ENCODE results near the gene ZFAND3. TPM values are rescaled to one million over a fixed set of nuclear protein-coding genes. Genes with fewer than 3 reads are reported as not detected.

ZFAND3 gene
- total and polyA plus RNA-seq, 2 of the 4 experiments (the other 2 are of a cell fraction) = 10.9 to 26.7 TPM

- Histone ChIP-seq H3K4me2 (ENCODE audit: low read depth, low read length) (peak overlapping the region; percentile 66), H3K4me3 (ENCODE audit: insufficient read depth, low read depth, low read length) (no peak overlapping the region), H2AFZ (replicated peaks; ENCODE audit: low read length, poor library complexity) (no peak overlapping the region), H3K36me3 (ENCODE audit: control insufficient read depth, insufficient read depth, low read length) (no peaks in the 10 kb centered on the region; the same call in 1 of the 2 replicates), H2AK9ac (replicated peaks; ENCODE audit: low read depth, low read length, poor library complexity) (no peak overlapping the region), H3K4me1 (ENCODE audit: control insufficient read depth, insufficient read depth, low read length) (peaks cover 21% of the 10 kb centered on the region), H3K14ac (replicated peaks; ENCODE audit: low read depth, low read length) (0 out of 2 replicates have a peak overlapping the region, but pooled peaks have one; percentile 44), H4K20me1 (ENCODE audit: insufficient read depth, low read length) (peaks cover 74% of the 10 kb centered on the region), H4K5ac (ENCODE audit: low read depth, low read length) (no peak overlapping the region), H3K9me3 (ENCODE audit: control insufficient read depth, insufficient read depth, low read length) (no peaks in the 10 kb centered on the region), H3K9me1 (ENCODE audit: insufficient read depth, low read length) (peaks cover 31% of the 10 kb centered on the region), H2BK120ac (ENCODE audit: low read depth, low read length) (no peak overlapping the region), H4K91ac (ENCODE audit: insufficient read depth, low read depth, low read length) (no peak overlapping the region), H3K79me1 (ENCODE audit: low read depth in 1 of 2, low read length in 2 of 2) (peaks cover 8 to 65% of the 10 kb centered on the region in 2 experiments; a peak in 3 of 4 replicates), H3K18ac (ENCODE audit: low read depth, low read length) (no peak overlapping the region), H2BK15ac (ENCODE audit: low read depth, low read length) (no peak overlapping the region), H2BK5ac (ENCODE audit: low read depth, low read length, poor library complexity, severe bottlenecking) (no peak overlapping the region), H2BK20ac (ENCODE audit: low read depth, low read length) (no peak overlapping the region), H3K9ac (ENCODE audit: low read depth, low read length) (no peak overlapping the region; the same call in 1 of the 2 replicates), H3K27ac (ENCODE audit: insufficient read depth, low read length) (no peak overlapping the region), H3K4ac (ENCODE audit: low read depth, low read length) (no peak overlapping the region), H3K27me3 (ENCODE audit: control insufficient read depth, insufficient read depth, low read length) (no peaks in the 10 kb centered on the region), H3K56ac (ENCODE audit: extremely low read depth, insufficient read depth, low read length) (no peak overlapping the region), H4K8ac (ENCODE audit: low read depth in 2 of 2, low read length in 2 of 2) (no peak overlapping the region), H2AK5ac (ENCODE audit: low read depth, low read length) (peak overlapping the region; percentile 14; the same call in 1 of the 2 replicates), H3K23ac (ENCODE audit: low read depth, low read length) (peak overlapping the region; percentile 52; the same call in 1 of the 2 replicates)
- intact Hi-C loops (cut with micrococcal nuclease) = no loop called here
- no peak for ATAC-seq (ENCODE audit: low read depth)
- WGBS, 2 experiments (ENCODE audit: extremely low coverage in 2 of 2, insufficient read length in 1 of 2) = 65% methylated on average over 3 of the region's 12 CpGs; no CpG with 5 or more reads in 1 of the 2 experiments
- TF ChIP-seq USF2 (IDR thresholded peaks at IDR 0.05; ENCODE audit: low read depth, low read length) (no peak), NFE2L2 (IDR thresholded peaks at IDR 0.05; ENCODE audit: low read depth, low read length) (no peak)
- BruUV-seq (replicated peaks) = no TSS peak
- dilution Hi-C loops (cut with HindIII; ENCODE audit: low sequenced_read_pairs, unreplicated experiment) = no loop called here
- ChIA-PET CTCF (interaction anchor here (1.1 kb wide), 1 partner anchor 20 kb away, joined by 3 read pairs; no protein-coding TSS in a partner anchor), POLR2A (ENCODE audit: unreplicated experiment) (no interaction called here)
- in situ Hi-C loops (cut with MboI; ENCODE audit: low sequenced_read_pairs) = no loop called here
- DNase-seq = no peak
Observed at GRCh38 chr6:37822851-37823682, 3.5 kb downstream of the ZFAND3 start.

Data from IMR-90 (cell line).